Measurements from ENCODE around the gene LRRC23.

LRRC23 gene

GRCh38 chr12:6928703-6929407, 24.2 kb downstream of the LRRC23 start:
- DNase-seq: no peak

DNA sequence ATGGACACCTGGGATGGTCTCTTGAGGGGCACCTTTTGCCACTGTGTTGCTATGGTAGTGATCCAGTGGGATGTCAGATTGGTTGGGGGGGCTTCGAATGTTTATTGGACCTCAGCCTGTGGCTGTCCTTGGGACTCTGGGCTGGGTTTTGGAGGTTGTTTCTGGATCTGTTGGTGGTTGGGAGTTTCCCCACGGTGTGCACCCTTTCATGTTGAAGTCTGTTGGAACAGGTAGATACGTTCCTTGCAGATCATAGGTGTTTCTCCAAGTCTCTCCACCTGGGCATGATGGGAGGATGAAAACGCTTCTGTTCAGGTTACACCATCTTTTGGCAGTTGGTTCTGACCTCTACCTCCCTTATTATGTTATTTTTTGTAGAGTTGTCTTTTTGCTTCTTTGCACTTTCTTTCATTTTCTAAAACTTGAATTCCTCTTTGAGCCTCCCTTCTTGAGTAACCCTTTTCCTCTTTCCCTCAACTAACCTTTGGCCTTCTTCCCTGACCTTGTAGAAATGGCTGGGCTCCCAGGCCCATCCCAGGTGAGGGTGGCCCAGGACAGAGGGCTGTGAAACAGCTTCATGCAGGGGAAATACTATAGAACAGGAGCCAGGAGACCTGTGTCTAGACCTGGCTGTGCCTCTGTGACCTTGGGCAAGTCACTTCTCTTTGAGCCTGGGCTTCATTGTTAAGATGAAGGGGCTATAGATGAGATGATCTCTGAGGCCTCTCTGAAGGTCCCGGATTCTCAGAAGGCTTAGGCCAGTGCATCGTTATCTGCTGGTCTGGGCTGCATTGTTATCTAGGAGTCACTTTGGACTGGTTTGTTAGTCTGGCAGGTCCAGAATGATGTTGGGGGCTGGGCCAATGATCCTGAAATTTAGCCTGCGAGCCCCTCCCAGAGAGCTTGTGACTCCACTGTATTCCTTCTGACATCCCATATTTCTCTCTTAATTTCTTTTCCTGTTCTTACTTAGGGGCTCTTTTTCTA, 25.1 kb downstream of the LRRC23 start:
- no peak for DNase-seq

GRCh38 chr12:6932766-6933165, 28.1 kb downstream of the LRRC23 start:
- no peak for DNase-seq

GRCh38 chr12:6934110-6934509, 29.5 kb downstream of the LRRC23 start:
- DNase-seq: no peak

DNA sequence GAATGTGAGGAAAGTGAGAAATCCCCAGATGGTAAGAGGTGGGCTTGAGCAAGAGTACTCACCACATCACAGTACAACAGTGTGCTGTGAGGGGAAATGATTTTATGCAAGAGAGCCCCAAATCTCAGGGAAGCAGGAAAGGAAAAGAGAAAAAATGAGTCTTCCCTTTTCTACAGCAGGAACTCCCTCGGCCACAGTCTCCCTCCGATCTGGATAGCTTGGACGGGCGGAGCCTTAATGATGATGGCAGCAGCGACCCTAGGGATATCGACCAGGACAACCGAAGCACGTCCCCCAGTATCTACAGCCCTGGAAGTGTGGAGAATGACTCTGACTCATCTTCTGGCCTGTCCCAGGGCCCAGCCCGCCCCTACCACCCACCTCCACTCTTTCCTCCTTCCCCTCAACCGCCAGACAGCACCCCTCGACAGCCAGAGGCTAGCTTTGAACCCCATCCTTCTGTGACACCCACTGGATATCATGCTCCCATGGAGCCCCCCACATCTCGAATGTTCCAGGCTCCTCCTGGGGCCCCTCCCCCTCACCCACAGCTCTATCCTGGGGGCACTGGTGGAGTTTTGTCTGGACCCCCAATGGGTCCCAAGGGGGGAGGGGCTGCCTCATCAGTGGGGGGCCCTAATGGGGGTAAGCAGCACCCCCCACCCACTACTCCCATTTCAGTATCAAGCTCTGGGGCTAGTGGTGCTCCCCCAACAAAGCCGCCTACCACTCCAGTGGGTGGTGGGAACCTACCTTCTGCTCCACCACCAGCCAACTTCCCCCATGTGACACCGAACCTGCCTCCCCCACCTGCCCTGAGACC, 31.0 kb downstream of the LRRC23 start:
- no peak for DNase-seq

DNA sequence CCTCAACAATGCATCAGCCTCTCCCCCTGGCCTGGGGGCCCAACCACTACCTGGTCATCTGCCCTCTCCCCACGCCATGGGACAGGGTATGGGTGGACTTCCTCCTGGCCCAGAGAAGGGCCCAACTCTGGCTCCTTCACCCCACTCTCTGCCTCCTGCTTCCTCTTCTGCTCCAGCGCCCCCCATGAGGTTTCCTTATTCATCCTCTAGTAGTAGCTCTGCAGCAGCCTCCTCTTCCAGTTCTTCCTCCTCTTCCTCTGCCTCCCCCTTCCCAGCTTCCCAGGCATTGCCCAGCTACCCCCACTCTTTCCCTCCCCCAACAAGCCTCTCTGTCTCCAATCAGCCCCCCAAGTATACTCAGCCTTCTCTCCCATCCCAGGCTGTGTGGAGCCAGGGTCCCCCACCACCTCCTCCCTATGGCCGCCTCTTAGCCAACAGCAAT, 31.6 kb downstream of the LRRC23 start:
- no peak for DNase-seq

DNA sequence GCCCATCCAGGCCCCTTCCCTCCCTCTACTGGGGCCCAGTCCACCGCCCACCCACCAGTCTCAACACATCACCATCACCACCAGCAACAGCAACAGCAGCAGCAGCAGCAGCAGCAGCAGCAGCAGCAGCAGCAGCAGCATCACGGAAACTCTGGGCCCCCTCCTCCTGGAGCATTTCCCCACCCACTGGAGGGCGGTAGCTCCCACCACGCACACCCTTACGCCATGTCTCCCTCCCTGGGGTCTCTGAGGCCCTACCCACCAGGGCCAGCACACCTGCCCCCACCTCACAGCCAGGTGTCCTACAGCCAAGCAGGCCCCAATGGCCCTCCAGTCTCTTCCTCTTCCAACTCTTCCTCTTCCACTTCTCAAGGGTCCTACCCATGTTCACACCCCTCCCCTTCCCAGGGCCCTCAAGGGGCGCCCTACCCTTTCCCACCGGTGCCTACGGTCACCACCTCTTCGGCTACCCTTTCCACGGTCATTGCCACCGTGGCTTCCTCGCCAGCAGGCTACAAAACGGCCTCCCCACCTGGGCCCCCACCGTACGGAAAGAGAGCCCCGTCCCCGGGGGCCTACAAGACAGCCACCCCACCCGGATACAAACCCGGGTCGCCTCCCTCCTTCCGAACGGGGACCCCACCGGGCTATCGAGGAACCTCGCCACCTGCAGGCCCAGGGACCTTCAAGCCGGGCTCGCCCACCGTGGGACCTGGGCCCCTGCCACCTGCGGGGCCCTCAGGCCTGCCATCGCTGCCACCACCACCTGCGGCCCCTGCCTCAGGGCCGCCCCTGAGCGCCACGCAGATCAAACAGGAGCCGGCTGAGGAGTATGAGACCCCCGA, 32.2 kb downstream of the LRRC23 start:
- DNase-seq: no peak

DNA sequence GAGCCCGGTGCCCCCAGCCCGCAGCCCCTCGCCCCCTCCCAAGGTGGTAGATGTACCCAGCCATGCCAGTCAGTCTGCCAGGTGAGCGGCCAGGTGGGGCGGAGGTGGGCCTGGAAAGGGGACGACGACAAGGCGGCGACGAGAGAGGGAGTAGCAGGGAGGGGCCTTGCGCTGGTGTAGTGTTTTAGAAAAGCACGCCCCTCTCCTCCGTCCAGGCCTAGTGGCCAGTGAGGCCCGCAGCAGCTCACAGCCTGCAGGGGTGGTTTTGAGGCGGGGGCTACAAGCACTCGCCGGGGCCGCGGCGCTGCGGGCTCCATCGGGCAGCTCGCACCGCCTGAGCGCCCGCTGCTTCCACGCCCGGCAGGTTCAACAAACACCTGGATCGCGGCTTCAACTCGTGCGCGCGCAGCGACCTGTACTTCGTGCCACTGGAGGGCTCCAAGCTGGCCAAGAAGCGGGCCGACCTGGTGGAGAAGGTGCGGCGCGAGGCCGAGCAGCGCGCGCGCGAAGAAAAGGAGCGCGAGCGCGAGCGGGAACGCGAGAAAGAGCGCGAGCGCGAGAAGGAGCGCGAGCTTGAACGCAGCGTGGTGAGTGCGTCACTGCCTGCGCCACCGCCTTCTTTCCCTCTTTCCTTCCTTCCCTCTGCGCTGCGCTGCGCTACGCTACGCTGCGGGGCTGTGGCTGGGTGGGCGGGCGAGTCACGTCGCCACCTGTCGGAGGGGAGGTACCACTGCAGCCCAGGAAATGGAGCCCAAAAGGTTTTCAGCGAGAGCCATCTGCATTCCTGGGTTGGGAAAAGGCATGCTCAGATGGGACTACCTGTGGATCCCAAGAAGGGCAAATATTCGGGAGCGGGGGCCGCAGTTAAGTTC, 33.1 kb downstream of the LRRC23 start:
- peak; percentile 95 for DNase-seq

DNA sequence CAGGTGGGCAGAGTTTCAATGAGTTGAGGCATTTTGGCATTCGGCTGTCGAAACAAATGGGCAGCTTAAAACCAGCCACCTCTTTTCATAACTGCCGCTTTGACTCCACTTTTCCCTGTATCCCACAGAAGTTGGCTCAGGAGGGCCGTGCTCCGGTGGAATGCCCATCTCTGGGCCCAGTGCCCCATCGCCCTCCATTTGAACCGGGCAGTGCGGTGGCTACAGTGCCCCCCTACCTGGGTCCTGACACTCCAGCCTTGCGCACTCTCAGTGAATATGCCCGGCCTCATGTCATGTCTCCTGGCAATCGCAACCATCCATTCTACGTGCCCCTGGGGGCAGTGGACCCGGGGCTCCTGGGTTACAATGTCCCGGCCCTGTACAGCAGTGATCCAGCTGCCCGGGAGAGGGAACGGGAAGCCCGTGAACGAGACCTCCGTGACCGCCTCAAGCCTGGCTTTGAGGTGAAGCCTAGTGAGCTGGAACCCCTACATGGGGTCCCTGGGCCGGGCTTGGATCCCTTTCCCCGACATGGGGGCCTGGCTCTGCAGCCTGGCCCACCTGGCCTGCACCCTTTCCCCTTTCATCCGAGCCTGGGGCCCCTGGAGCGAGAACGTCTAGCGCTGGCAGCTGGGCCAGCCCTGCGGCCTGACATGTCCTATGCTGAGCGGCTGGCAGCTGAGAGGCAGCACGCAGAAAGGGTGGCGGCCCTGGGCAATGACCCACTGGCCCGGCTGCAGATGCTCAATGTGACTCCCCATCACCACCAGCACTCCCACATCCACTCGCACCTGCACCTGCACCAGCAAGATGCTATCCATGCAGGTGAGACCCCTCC, 34.0 kb downstream of the LRRC23 start:
- DNase-seq: no peak

- no peak for DNase-seq
These were observed 34.5 kb downstream of the LRRC23 start for GRCh38 chr12:6939191-6939540.

DNA sequence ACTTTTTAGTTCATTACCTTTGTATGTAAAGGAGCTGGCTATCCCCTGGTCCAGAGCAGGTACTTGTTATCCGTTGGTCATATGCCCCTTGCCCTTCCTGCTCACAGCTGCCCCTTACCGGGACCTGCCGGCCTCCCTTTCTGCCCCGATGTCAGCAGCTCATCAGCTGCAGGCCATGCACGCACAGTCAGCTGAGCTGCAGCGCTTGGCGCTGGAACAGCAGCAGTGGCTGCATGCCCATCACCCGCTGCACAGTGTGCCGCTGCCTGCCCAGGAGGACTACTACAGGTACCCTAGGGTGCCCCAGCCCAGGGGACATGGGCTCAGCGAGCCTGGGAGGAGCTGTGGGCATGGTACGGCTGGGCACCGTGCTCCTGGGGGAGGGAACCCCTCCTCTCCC, 36.6 kb downstream of the LRRC23 start:
- DNase-seq: no peak

GRCh38 chr12:6941782-6942181, 37.2 kb downstream of the LRRC23 start:
- DNase-seq: no peak

DNA sequence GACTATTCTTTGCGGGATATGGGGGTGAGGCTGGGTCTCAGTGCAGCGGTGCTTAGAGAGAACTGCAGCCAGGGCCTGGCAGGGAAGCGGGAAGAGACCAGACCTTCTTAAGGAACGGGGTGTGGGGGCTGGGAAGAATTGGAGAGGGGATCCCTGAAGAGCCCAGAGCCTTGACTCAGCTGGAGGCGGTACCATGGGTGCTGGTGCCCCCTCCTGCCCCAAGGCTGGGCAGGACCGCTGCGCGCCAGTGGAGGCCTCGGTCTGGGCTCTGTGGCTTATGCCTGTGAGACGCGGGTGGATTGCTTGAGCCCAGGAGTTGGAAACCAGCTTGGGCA, 37.7 kb downstream of the LRRC23 start:
- no peak for DNase-seq

- DNase-seq: peak; percentile 93
These were observed 38.7 kb downstream of the LRRC23 start for GRCh38 chr12:6943389-6943721.

DNA sequence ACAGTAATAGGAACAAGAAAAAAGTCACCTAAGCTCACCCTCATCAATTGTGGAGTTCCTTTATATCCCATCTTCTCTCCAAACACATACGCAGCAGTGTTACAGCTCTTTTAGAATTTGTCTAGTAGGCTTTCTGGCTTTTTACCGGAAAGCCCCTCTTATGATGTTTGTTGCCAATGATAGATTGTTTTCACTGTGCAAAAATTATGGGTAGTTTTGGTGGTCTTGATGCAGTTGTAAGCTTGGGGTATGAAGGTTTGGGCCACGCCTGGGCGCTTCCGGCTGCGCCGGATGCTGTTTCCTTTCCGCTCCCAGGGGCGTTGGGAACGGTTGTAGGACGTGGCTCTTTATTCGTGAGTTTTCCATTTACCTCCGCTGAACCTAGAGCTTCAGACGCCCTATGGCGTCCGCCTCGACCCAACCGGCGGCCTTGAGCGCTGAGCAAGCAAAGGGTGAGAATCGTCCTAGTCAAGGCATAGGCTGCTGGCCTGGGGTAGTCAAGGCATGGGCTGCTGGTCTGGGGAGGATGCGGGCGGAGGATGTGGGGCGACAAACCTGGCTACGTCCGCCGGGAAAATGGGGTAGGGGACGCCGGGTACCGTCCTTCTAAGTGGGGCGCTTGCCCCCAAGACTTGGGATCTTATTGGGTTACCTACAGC, 39.2 kb downstream of the LRRC23 start, which contains the start of the genes C12orf57 and RNU7-1:
Gene C12orf57 (plus strand): TSS at position 301 of the 659 bp plus-strand sequence. CDS start 100 bp downstream, at position 401.
Gene RNU7-1 (plus strand): TSS at position 95 of the 659 bp plus-strand sequence.
- DNase-seq: peak; percentile 93

GRCh38 chr12:6944381-6945186, 40.0 kb downstream of the LRRC23 start:
- peak; percentile 94 for DNase-seq

GRCh38 chr12:6945613-6946012, 41.0 kb downstream of the LRRC23 start:
- DNase-seq: no peak

- DNase-seq: peak; percentile 93
These were observed 41.7 kb downstream of the LRRC23 start for GRCh38 chr12:6946033-6946919.

Measured in NCI-H526 treated with DMSO at 0.1 percent for 48 hours (cell line).